Bronchial epithelial cell (primary cell): ENCODE data around the gene EWSR1. TPM values are rescaled to one million over a fixed set of nuclear protein-coding genes. Genes with fewer than 3 reads are reported as not detected.
"Not testable (repeated sequence)": the region's sequence is repeated elsewhere in the genome, so short reads cannot be mapped to it uniquely, and the experiment has no call there.

Experiments
- DNase-seq: peaks from one replicate; pipeline ENCODE4 v3.0.0-alpha.2; 2010; ENCODE audit warnings: low read depth
- FAIRE-seq: peaks from 2 replicates; lab custom pipeline; 2011; peaks lifted over from hg19 to GRCh38; lab: Jason Lieb, UNC
- H3K27me3 ChIP-seq: 2 replicates; pipeline ENCODE4 v1.5.1; 2011; ENCODE audit warnings: low read length; ENCODE audit not compliant: control insufficient read depth, insufficient read depth
- H3K36me3 ChIP-seq: 2 replicates; pipeline ENCODE4 v1.5.1; 2011; ENCODE audit warnings: low read length; ENCODE audit not compliant: control insufficient read depth, insufficient read depth
- H3K4me3 ChIP-seq: 2 replicates; pipeline ENCODE4 v1.5.1; 2011; ENCODE audit warnings: mild to moderate bottlenecking, low read depth, low read length, control low read depth
- CTCF ChIP-seq: IDR thresholded peaks from 2 replicates; pipeline ENCODE4 v1.5.1; 2011; ENCODE audit warnings: mild to moderate bottlenecking, moderate library complexity, low read length, control low read depth, inconsistent platforms; ENCODE audit not compliant: insufficient read depth, severe bottlenecking
- total RNA-seq: library from RNA; depleted of rRNA; stranded (reverse); fragments of >200 nt; gene quantifications from 2 replicates; pipeline ENCODE4 v1.2.1, GENCODE V29; 2014

EWSR1 gene
- total RNA-seq, 1 donor from 2014 or later: 87.1 TPM

GRCh38 chr22:29233277-29233877, 34.7 kb upstream of the EWSR1 start:
- FAIRE-seq: no peak

GRCh38 chr22:29240481-29240880, 27.6 kb upstream of the EWSR1 start:
- FAIRE-seq, H3K27me3 ChIP-seq, H3K4me3 ChIP-seq, DNase-seq, H3K36me3 ChIP-seq: not testable (repeated sequence)

More at GRCh38 chr22:29233277-29233877, 34.7 kb upstream of the EWSR1 start:
- DNase-seq: no peak
- Histone ChIP-seq H3K4me3 (no peak overlapping the region), H3K36me3 (no peaks in the 10 kb centered on the region), H3K27me3 (no peaks in the 10 kb centered on the region)
- TF ChIP-seq CTCF: no peak

GRCh38 chr22:29243874-29244446, 24.1 kb upstream of the EWSR1 start:
- FAIRE-seq (no peak), DNase-seq (no peak)
- TF ChIP-seq CTCF: no peak
- H3K4me3 ChIP-seq: no peak overlapping the region
- H3K36me3 ChIP-seq: no peaks in the 10 kb centered on the region
- peaks cover 3% of the 10 kb centered on the region for H3K27me3 ChIP-seq

- no peak for FAIRE-seq
- TF ChIP-seq CTCF: no peak
- Histone ChIP-seq H3K27me3 (peaks cover 3% of the 10 kb centered on the region), H3K36me3 (no peaks in the 10 kb centered on the region), H3K4me3 (no peak overlapping the region)
- no peak for DNase-seq
Observed at GRCh38 chr22:29244785-29245625, 23.1 kb upstream of the EWSR1 start.

GRCh38 chr22:29245626-29246385, 22.3 kb upstream of the EWSR1 start:
- Histone ChIP-seq H3K27me3 (peaks cover 3% of the 10 kb centered on the region), H3K4me3 (no peak overlapping the region), H3K36me3 (no peaks in the 10 kb centered on the region)
- peak; percentile 40 for DNase-seq
- TF ChIP-seq CTCF: peak; percentile 99
- no peak for FAIRE-seq

- not testable (repeated sequence) for H3K4me3 ChIP-seq, H3K27me3 ChIP-seq, FAIRE-seq, H3K36me3 ChIP-seq, DNase-seq
Observed at GRCh38 chr22:29247891-29248290, 20.2 kb upstream of the EWSR1 start.
